ENCODE results near the gene PABPC3. TPM values are rescaled to one million over a fixed set of nuclear protein-coding genes. Genes with fewer than 3 reads are reported as not detected.

Gene PABPC3
- total RNA-seq, 4 donors from 2014 or later: 0.12 to 0.23 (median 0.21) TPM

DNA sequence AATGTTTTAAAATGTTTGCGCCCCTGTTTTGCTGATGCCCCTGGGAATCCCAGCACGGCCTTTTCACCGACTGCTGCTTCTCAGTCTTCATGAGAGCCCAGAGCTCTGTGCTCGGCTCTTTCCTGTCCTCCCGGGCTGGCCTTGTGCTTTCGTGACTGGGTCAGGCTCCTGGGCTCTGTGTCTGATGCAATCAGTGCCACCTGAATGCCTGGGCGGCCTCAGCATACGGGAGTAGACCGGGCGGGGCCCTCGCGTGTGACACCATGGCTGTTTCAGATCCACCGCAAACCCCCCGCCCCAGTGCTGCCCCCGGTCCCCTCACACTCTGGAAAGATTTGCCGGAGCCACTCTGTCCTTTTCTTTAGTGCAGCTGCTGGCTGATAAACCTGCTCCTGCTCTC is 21.4 kb downstream of the PABPC3 start:
- WGBS, 2 donors: 83 to 88% methylated on average over 5 to 6 of the region's 16 CpGs

DNA sequence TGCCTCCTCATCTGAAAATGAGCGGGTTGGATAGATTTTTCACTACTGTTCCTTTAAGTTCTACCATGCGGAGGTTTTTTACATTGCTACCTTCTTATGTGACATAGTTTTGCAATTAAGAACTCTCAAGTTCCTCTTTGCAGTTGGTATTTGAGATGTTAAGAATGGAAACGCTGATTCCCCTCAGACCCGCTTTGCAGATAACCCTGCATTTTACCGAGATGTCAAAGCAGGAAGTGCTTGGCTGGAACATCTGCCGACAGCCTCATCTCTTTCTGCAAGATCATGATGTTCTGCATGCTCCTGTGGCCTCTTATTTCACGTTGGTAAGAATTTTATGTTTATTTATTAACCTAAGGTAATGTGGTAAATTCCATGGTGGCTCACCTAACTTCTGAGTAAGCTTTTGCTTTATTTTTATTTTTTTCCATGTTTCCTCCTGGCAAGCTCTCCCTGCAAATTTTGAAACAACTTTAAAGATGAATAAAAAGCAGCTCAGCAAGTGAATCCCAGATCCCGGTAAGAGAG is 22.5 kb downstream of the PABPC3 start:
- WGBS, 2 donors: 41 to 55% methylated on average over 8 of the region's 8 CpGs
- DNase-seq: no peak
- Histone ChIP-seq H3K27ac (no peak overlapping the region), H3K4me1 (no peaks in the 10 kb centered on the region), H3K9me3 (no peaks in the 10 kb centered on the region), H3K36me3 (no peaks in the 10 kb centered on the region), H3K4me3 (no peak overlapping the region), H3K27me3 (peaks cover 0 to 29% (median 0%) of the 10 kb centered on the region in 4 donors)
- no peak for TF ChIP-seq POLR2A (IDR thresholded peaks at IDR 0.05)
- TF ChIP-seq, protein P1, sequence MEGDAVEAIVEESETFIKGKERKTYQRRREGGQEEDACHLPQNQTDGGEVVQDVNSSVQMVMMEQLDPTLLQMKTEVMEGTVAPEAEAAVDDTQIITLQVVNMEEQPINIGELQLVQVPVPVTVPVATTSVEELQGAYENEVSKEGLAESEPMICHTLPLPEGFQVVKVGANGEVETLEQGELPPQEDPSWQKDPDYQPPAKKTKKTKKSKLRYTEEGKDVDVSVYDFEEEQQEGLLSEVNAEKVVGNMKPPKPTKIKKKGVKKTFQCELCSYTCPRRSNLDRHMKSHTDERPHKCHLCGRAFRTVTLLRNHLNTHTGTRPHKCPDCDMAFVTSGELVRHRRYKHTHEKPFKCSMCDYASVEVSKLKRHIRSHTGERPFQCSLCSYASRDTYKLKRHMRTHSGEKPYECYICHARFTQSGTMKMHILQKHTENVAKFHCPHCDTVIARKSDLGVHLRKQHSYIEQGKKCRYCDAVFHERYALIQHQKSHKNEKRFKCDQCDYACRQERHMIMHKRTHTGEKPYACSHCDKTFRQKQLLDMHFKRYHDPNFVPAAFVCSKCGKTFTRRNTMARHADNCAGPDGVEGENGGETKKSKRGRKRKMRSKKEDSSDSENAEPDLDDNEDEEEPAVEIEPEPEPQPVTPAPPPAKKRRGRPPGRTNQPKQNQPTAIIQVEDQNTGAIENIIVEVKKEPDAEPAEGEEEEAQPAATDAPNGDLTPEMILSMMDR (IDR thresholded peaks at IDR 0.05): no peak
- intact Hi-C loops (cut with DNase I): no loop called here

More for the DNA sequence above, 21.4 kb downstream of the PABPC3 start:
- Histone ChIP-seq H3K27ac (no peak overlapping the region), H3K4me1 (no peaks in the 10 kb centered on the region), H3K9me3 (no peaks in the 10 kb centered on the region), H3K27me3 (peaks cover 0 to 40% (median 0%) of the 10 kb centered on the region in 4 donors), H3K36me3 (no peaks in the 10 kb centered on the region), H3K4me3 (no peak overlapping the region)
- DNase-seq: no peak
- intact Hi-C loops (cut with DNase I): no loop called here
- no peak for TF ChIP-seq POLR2A (IDR thresholded peaks at IDR 0.05)
- TF ChIP-seq, protein P1 (IDR thresholded peaks at IDR 0.05): no peak

DNA sequence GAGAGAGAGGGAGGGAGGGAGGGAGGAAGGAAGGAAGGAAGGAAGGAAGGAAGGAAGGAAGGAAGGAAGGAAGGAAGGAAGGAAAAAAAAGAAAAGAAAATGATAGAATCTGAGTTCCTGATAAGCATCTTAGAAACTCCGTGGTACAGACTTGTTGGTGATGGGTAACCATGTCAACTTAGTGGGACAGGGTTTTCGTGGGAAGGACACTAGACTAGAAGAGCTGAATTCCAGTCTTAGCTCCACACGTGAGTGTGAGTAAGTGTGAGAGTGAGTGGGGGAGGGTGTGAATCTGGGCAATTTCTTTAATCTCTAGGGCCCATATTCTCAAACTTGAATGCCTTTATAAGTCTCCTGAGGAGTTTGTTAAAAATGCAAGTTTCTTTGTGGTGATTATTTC is 35.0 kb downstream of the PABPC3 start:
- WGBS, 2 donors: 40 to 54% methylated on average over 3 of the region's 3 CpGs
- no peak overlapping the region for H3K27ac ChIP-seq

DNA sequence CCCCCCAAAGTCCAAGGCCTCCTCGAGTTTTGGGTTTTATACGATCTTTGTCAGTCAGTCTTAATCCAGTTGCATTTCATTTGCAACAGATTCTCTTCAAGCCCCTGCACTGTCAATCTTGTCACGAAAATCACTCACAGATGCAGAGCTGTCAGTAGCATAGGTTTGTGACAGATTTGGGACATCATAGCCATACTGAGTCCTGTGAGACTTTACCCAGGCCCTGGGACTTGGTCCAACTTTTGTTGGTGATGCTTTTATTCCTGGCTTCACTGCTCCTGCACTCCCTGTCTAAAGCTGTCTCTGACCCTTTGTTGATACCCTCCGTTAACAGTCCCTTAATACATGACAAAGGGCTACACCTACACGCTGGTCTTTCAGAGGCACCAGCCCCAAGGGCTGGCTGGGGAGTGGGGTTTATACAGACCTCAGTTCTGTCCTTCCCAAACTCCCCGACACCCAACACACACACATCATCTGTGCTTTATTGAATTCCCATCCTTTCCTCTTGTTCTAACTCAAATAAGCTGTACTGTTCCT is 36.0 kb downstream of the PABPC3 start:
- DNase-seq: no peak
- intact Hi-C loops (cut with DNase I): no loop called here
- Histone ChIP-seq H3K27ac (no peak overlapping the region), H3K36me3 (no peaks in the 10 kb centered on the region), H3K4me1 (no peaks in the 10 kb centered on the region), H3K27me3 (peaks cover 0 to 32% (median 0%) of the 10 kb centered on the region in 4 donors), H3K9me3 (no peaks in the 10 kb centered on the region), H3K4me3 (no peak overlapping the region)
- 41 to 62% methylated on average over 6 of the region's 6 CpGs for WGBS, 2 donors
- no peak for TF ChIP-seq POLR2A (IDR thresholded peaks at IDR 0.05)
- TF ChIP-seq, protein P1 (IDR thresholded peaks at IDR 0.05): no peak

More for the DNA sequence above, 35.0 kb downstream of the PABPC3 start:
- no peaks in the 10 kb centered on the region for H3K36me3 ChIP-seq
- intact Hi-C loops (cut with DNase I): no loop called here
- no peaks in the 10 kb centered on the region for H3K9me3 ChIP-seq
- TF ChIP-seq POLR2A (IDR thresholded peaks at IDR 0.05): no peak
- TF ChIP-seq, protein P1 (IDR thresholded peaks at IDR 0.05): no peak
- no peak for DNase-seq
- no peak overlapping the region for H3K4me3 ChIP-seq
- H3K4me1 ChIP-seq: no peaks in the 10 kb centered on the region
- H3K27me3 ChIP-seq: peaks cover 0 to 23% (median 0%) of the 10 kb centered on the region in 4 donors

DNA sequence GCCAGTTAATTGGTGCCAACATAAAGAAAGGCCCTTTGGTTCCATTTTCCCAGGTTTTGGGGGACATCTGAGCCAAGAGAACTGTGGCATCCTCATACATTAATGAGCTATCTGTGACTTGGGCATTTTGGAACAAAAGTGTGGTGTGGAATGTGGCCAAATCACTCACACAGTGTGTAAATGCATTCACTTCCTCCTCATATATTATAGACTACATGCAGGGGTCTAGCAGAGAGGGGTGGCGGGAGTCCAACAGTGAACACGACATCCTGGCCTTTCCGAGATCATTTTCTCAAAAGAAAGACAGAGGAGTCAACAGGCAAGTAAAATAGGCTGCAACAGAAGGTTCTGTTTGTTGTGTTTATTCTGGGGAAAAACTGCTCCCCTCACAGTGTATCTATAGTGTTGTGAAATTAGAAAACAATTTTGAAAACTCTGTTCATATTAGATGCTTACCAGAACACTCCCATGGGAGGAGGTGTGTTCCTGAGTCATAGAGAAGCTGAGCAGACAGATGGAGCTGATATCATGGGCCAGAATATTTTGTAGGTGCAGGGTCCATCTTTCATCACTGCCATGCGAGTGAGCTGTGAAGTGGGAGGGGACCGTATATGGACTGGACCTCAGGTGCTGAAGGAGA is 36.9 kb downstream of the PABPC3 start:
- Histone ChIP-seq H3K36me3 (no peaks in the 10 kb centered on the region), H3K4me1 (no peaks in the 10 kb centered on the region), H3K27ac (no peak overlapping the region), H3K27me3 (peaks cover 0 to 41% (median 0%) of the 10 kb centered on the region in 4 donors), H3K4me3 (no peak overlapping the region), H3K9me3 (no peaks in the 10 kb centered on the region)
- DNase-seq: no peak
- 68 to 77% methylated on average over 5 of the region's 5 CpGs for WGBS, 2 donors
- intact Hi-C loops (cut with DNase I): no loop called here
- TF ChIP-seq, protein P1 (IDR thresholded peaks at IDR 0.05): no peak
- no peak for TF ChIP-seq POLR2A (IDR thresholded peaks at IDR 0.05)
